Body of pancreas (tissue), 4 donors: ENCODE results near the gene LPP. TPM values are rescaled to one million over a fixed set of nuclear protein-coding genes. Genes with fewer than 3 reads are reported as not detected.

Experiments
- ATAC-seq: fragments of 150-250 bp; one replicate; pipeline ENCODE4 v1.9.1; 2016
- DNase-seq, 4 donors: peaks; one replicate each; pipeline ENCODE4 v3.0.0-alpha.2; 2019
- H3K27ac ChIP-seq, 4 donors: fragments of 200-600 bp; sonication (generic); 1 replicate in 3 of 4; 2 replicates in 1 of 4; pipeline versions ENCODE4 v1.5.1 to v1.6.1; 2016 to 2019; ENCODE audit warnings: mild to moderate bottlenecking in 1 of 4, mixed read lengths in 1 of 4, moderate library complexity in 1 of 4
- H3K27me3 ChIP-seq, 2 donors: fragments of 200-600 bp; sonication (generic); one replicate each; pipeline ENCODE4 v1.6.0; 2016; ENCODE audit warnings: mild to moderate bottlenecking in 1 of 2
- H3K36me3 ChIP-seq, 2 donors: fragments of 200-600 bp; sonication (generic); replicated peaks in 1 of 2; 2 replicates each; pipeline ENCODE4 v1.5.1; 2016; ENCODE audit warnings: low read depth in 2 of 2; ENCODE audit not compliant: insufficient read depth in 1 of 2
- H3K4me1 ChIP-seq: fragments of 200-600 bp; sonication (generic); one replicate; pipeline ENCODE4 v1.6.0; 2016
- H3K4me3 ChIP-seq, 2 donors: fragments of 200-600 bp; sonication (generic); 1 replicate in 1 of 2; 2 replicates in 1 of 2; pipeline ENCODE4 v1.5.1; 2016 to 2019
- H3K9me3 ChIP-seq, 3 donors: fragments of 200-600 bp; sonication (generic); 1 replicate in 2 of 3; 2 replicates in 1 of 3; pipeline ENCODE4 v1.5.1; 2016
- CTCF ChIP-seq, 7 experiments: fragments of 450-650 bp in 4 of 7; fragments of 200-600 bp in 3 of 7; sonication (generic) in 3 of 7; IDR thresholded peaks; one replicate each; pipeline ENCODE4 v1.5.1; 2016 to 2019; ENCODE audit warnings: antibody characterized with exemption in 7 of 7
- POLR2A ChIP-seq, 3 donors: fragments of 450-650 bp; IDR thresholded peaks; one replicate each; pipeline ENCODE4 v1.6.1; 2016; ENCODE audit warnings: antibody characterized with exemption in 3 of 3, mild to moderate bottlenecking in 2 of 3
- WGBS, 2 donors: methylation state at CpG; one replicate each; pipeline ENCODE4 v1.1.5; 2017; 5-methylcytosine and 5-hydroxymethylcytosine counted together
- intact Hi-C: fragments of 100-400 bp; cut with DNase I; formaldehyde crosslinking; loops from one replicate; pipeline ENCODE4 v1.15.1; 2023
- total RNA-seq, 2 donors: library from RNA; depleted of rRNA; stranded (reverse); fragments of >200 nt; gene quantifications; one replicate each; pipeline ENCODE4 v1.1.0, GENCODE V29; 2016

LPP gene
- total RNA-seq, result 10 to 100 TPM; 60.6 to 65.1 TPM

- 1 to 3% methylated on average over 7 to 47 of the region's 66 CpGs for WGBS, 2 donors
- intact Hi-C loops, result no loop called here
- peak; percentile 79 for ATAC-seq
These were observed at the start of gene LPP for GRCh38 chr3:188154014-188154808. Gene LPP, plus strand, starts transcription at chr3:188154157. Its CDS starts 251,964 bp downstream, at chr3:188406121.

GRCh38 chr3:188106006-188106405 is 48.0 kb upstream of the LPP start:
- no peak overlapping the region for H3K4me3 ChIP-seq
- intact Hi-C loops, result no loop called here
- H3K9me3 ChIP-seq, result no peaks in the 10 kb centered on the region
- DNase-seq (no peak), ATAC-seq (no peak)
- TF ChIP-seq CTCF (IDR thresholded peaks at IDR 0.05) (no peak), POLR2A (IDR thresholded peaks at IDR 0.05) (no peak)
- 63 to 71% methylated on average over 1 of the region's 1 CpG for WGBS, 2 donors
- no peaks in the 10 kb centered on the region for H3K36me3 ChIP-seq
- H3K27ac ChIP-seq, result no peak overlapping the region
- no peaks in the 10 kb centered on the region for H3K4me1 ChIP-seq
- no peaks in the 10 kb centered on the region for H3K27me3 ChIP-seq

More at GRCh38 chr3:188154014-188154808, at the start of gene LPP:
- TF ChIP-seq POLR2A (IDR thresholded peaks at IDR 0.05) (peak; percentile 13 to 63 (median 56)), CTCF (IDR thresholded peaks at IDR 0.05) (no peak)
- peak; percentile 78 to 81 (median 78) for DNase-seq
- peak within 1 kb of the TSS; percentile 51 to 64 for H3K4me3 ChIP-seq
- no peaks in the 10 kb centered on the region for H3K36me3 ChIP-seq
- peak within 1 kb of the TSS; percentile 92 to 96 (median 94) for H3K27ac ChIP-seq
- no peaks in the 10 kb centered on the region for H3K27me3 ChIP-seq
- no peaks in the 10 kb centered on the region for H3K9me3 ChIP-seq
- H3K4me1 ChIP-seq, result peaks cover 62% of the 10 kb centered on the region

GRCh38 chr3:188106454-188106853 is 47.5 kb upstream of the LPP start:
- no peaks in the 10 kb centered on the region for H3K36me3 ChIP-seq
- H3K27ac ChIP-seq, result no peak overlapping the region
- ATAC-seq (no peak), DNase-seq (no peak)
- 88 to 92% methylated on average over 5 of the region's 5 CpGs for WGBS, 2 donors
- no peaks in the 10 kb centered on the region for H3K27me3 ChIP-seq
- TF ChIP-seq POLR2A (IDR thresholded peaks at IDR 0.05) (no peak), CTCF (IDR thresholded peaks at IDR 0.05) (no peak)
- H3K4me1 ChIP-seq, result no peaks in the 10 kb centered on the region
- no peaks in the 10 kb centered on the region for H3K9me3 ChIP-seq
- intact Hi-C loops, result no loop called here
- H3K4me3 ChIP-seq, result no peak overlapping the region

GRCh38 chr3:188106887-188107830 is 46.8 kb upstream of the LPP start:
- Histone ChIP-seq H3K36me3 (no peaks in the 10 kb centered on the region), H3K4me3 (no peak overlapping the region), H3K4me1 (no peaks in the 10 kb centered on the region), H3K27me3 (no peaks in the 10 kb centered on the region), H3K9me3 (no peaks in the 10 kb centered on the region), H3K27ac (no peak overlapping the region)
- no peak for ATAC-seq
- no peak for TF ChIP-seq POLR2A (IDR thresholded peaks at IDR 0.05)
- TF ChIP-seq CTCF (IDR thresholded peaks at IDR 0.05), result no peak
- DNase-seq, result no peak
- WGBS, 2 donors, result 80 to 88% methylated on average over 15 of the region's 15 CpGs
- intact Hi-C loops, result no loop called here
